ENCODE results near the gene KRTAP10-7.
"Not testable (repeated sequence)": the region's sequence is repeated elsewhere in the genome, so short reads cannot be mapped to it uniquely, and the experiment has no call there.

KRTAP10-7 gene

DNA sequence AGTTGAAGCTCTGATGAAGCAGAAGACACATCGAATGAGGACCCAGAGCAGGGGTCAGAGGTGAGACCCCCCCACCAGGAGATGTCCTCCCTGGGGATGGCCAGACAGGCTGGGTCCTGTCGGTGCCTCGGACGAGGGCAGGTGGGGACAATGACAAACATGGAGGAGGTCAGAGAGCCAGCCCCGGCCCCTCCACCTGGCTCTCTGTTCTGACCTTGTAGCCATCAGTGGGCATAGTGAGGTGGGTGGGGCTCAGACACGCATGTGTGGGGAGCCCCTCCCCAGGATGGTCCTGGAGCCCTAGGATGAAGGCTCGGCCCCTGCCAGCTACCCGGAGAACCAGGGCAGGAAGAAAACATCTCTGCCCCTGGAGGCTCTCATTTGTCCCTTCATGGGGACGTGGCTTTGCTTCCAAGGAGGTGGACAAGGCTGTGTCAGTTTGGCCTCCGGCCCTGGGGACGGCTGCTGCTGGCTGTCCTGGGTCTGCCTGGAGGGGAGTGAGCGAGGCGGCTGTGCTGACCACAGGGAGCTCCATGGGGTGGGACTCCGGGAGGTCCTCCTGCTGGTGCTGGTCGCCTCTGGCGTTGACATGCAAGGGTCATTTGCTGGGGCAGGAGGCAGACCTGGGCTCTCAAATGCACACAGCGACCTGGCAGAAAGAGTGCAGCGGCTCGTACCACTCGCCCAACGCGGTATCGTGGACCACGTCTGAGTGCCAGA is 10.7 kb upstream of the KRTAP10-7 start:
- Histone ChIP-seq H3K4me3 (IDR thresholded peaks at IDR 0.05; ENCODE audit: insufficient read depth, low read depth, low read length) (no peak overlapping the region), H3K4me2 (no peak overlapping the region), H4K20me1 (ENCODE audit: insufficient read depth) (no peaks in the 10 kb centered on the region), H2AFZ (ENCODE audit: low read depth) (no peak overlapping the region), H3K79me2 (ENCODE audit: insufficient read depth, low read depth) (no peaks in the 10 kb centered on the region), H3K27me3 (ENCODE audit: insufficient read depth, low read depth) (peaks cover 36% of the 10 kb centered on the region; the same call in 1 of the 2 replicates), H3K4me1 (ENCODE audit: low read depth, poor library complexity, severe bottlenecking) (no peaks in the 10 kb centered on the region), H3K36me3 (ENCODE audit: insufficient read depth) (no peaks in the 10 kb centered on the region), H3K27ac (no peak overlapping the region), H3K9ac (no peak overlapping the region)
- no peak for TF ChIP-seq CTCF (conservative IDR thresholded peaks at IDR 0.05; ENCODE audit: low read depth, low read length)

GRCh38 chr21:44590311-44590721 is 10.1 kb upstream of the KRTAP10-7 start:
- Histone ChIP-seq H3K4me1 (ENCODE audit: low read depth, poor library complexity, severe bottlenecking) (no peaks in the 10 kb centered on the region), H3K9ac (no peak overlapping the region), H3K4me3 (IDR thresholded peaks at IDR 0.05; ENCODE audit: insufficient read depth, low read depth, low read length) (no peak overlapping the region), H3K79me2 (ENCODE audit: insufficient read depth, low read depth) (no peaks in the 10 kb centered on the region), H3K36me3 (ENCODE audit: insufficient read depth) (no peaks in the 10 kb centered on the region), H3K4me2 (no peak overlapping the region), H2AFZ (ENCODE audit: low read depth) (no peak overlapping the region), H3K27me3 (ENCODE audit: insufficient read depth, low read depth) (peaks cover 39% of the 10 kb centered on the region; the same call in 1 of the 2 replicates), H4K20me1 (ENCODE audit: insufficient read depth) (no peaks in the 10 kb centered on the region), H3K27ac (no peak overlapping the region)
- TF ChIP-seq CTCF (conservative IDR thresholded peaks at IDR 0.05; ENCODE audit: low read depth, low read length): no peak

DNA sequence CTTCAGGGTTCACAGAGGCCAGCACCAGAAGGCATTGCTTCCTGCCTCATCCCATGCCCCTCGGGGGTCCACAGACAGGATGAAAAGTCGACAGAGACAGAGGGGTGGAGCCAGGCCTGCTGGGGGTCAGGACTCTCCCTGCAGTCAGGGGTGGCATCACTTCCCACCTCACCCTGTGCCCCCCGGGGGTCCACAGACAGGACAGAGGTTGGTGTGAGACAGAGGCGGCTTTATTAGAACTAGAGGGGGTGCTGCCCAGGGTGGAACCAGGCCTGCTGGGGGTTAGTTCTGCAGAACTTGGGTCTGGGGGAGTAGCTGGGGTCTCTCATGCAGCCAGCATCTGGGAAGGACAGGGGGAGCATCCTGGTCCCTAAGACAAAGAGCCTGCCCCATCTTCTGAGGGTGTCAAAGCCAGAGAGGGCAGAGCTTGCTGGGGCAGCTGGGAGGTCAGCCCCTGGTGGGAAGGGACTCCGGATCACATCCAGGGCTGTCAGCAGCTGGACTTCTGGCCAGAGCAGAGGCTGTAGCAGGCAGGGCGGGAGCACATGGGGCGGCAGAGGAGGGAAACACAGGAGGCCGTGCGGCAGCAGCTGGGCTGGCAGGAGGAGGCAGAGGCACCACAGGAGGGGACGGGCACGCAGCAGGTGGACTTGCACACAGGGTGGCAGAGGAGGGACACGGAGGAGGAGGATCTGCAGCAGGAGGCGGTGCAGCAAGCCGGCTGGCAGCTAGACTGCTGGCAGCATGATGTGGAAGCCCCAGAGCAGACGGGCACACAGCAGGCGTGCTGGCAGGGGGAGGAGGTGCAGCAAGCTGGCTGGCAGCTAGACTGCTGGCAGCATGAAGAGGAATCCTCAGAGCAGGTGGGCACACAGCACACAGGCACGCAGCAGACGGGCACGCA is 9.2 kb upstream of the KRTAP10-7 start:
- not testable (repeated sequence) for H3K79me2 ChIP-seq (ENCODE audit: insufficient read depth, low read depth); H3K27ac ChIP-seq

DNA sequence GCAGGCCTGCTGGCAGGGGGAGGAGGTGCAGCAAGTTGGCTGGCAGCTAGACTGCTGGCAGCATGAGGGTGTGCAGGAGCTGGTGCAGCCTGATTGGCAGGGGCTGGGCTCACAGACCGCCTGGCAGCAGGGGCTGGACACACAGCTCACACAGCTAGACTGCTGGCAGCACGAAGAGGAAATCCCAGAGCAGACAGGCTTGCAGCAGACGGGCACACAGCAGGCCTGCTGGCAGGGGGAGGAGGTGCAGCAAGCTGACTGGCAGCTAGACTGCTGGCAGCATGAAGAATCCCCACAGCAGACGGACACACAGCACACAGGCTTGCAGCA is 8.6 kb upstream of the KRTAP10-7 start:
- H3K27me3 ChIP-seq (ENCODE audit: insufficient read depth, low read depth): peaks cover 43% of the 10 kb centered on the region; the same call in 1 of the 2 replicates
- H3K4me1 ChIP-seq (ENCODE audit: low read depth, poor library complexity, severe bottlenecking); H3K4me3 ChIP-seq (IDR thresholded peaks at IDR 0.05; ENCODE audit: insufficient read depth, low read depth, low read length); H3K4me2 ChIP-seq; H3K9ac ChIP-seq; H3K27ac ChIP-seq; H3K36me3 ChIP-seq (ENCODE audit: insufficient read depth); H4K20me1 ChIP-seq (ENCODE audit: insufficient read depth); H3K79me2 ChIP-seq (ENCODE audit: insufficient read depth, low read depth); H2AFZ ChIP-seq (ENCODE audit: low read depth): not testable (repeated sequence)

More for the DNA sequence above, 9.2 kb upstream of the KRTAP10-7 start:
- not testable (repeated sequence) for H4K20me1 ChIP-seq (ENCODE audit: insufficient read depth); H3K4me2 ChIP-seq; H3K4me1 ChIP-seq (ENCODE audit: low read depth, poor library complexity, severe bottlenecking); H3K9ac ChIP-seq; H3K36me3 ChIP-seq (ENCODE audit: insufficient read depth); H2AFZ ChIP-seq (ENCODE audit: low read depth); H3K4me3 ChIP-seq (IDR thresholded peaks at IDR 0.05; ENCODE audit: insufficient read depth, low read depth, low read length)
- peaks cover 37% of the 10 kb centered on the region; the same call in 1 of the 2 replicates for H3K27me3 ChIP-seq (ENCODE audit: insufficient read depth, low read depth)

- TF ChIP-seq CTCF (conservative IDR thresholded peaks at IDR 0.05; ENCODE audit: low read depth, low read length): no peak
- Histone ChIP-seq H3K4me3 (IDR thresholded peaks at IDR 0.05; ENCODE audit: insufficient read depth, low read depth, low read length) (no peak within 1 kb of the TSS), H4K20me1 (ENCODE audit: insufficient read depth) (no peaks in the 10 kb centered on the region)
Observed at GRCh38 chr21:44592446-44593311, 7.7 kb upstream of the KRTAP10-7 start, which contains the start of gene KRTAP10-6. Gene KRTAP10-6, minus strand, starts transcription at chr21:44592505. Its CDS starts 21 bp downstream, at chr21:44592484.

More at GRCh38 chr21:44592446-44593311, 7.7 kb upstream of the KRTAP10-7 start, which contains the start of gene KRTAP10-6:
- no peak within 1 kb of the TSS for H3K9ac ChIP-seq
- H3K36me3 ChIP-seq (ENCODE audit: insufficient read depth): no peaks in the 10 kb centered on the region
- no peaks in the 10 kb centered on the region for H3K4me1 ChIP-seq (ENCODE audit: low read depth, poor library complexity, severe bottlenecking)
- H2AFZ ChIP-seq (ENCODE audit: low read depth): no peak within 1 kb of the TSS; the same call in 1 of the 2 replicates
- no peak within 1 kb of the TSS for H3K4me2 ChIP-seq
- H3K79me2 ChIP-seq (ENCODE audit: insufficient read depth, low read depth): no peaks in the 10 kb centered on the region
- H3K27me3 ChIP-seq (ENCODE audit: insufficient read depth, low read depth): peaks cover 52% of the 10 kb centered on the region; the same call in 1 of the 2 replicates
- no peak within 1 kb of the TSS for H3K27ac ChIP-seq
